ENCODE measurements around the gene MLLT6.

DNA sequence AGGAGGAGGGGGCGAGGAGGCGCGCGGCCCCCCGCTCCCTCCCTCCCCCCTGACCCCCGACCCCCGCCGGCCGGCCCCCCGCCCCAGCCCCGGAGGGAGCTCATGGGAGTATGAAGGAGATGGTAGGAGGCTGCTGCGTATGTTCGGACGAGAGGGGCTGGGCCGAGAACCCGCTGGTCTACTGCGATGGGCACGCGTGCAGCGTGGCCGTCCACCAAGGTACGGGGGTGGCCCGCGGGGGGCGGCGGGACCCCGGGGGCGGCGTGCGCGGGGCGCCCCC, 390 bp downstream of the MLLT6 start:
- no peak for TF ChIP-seq EZH2phosphoT487 (IDR thresholded peaks at IDR 0.05; ENCODE audit: borderline replicate concordance, low read length)
- TF ChIP-seq EZH2 (IDR thresholded peaks at IDR 0.05; ENCODE audit: low read length, unreplicated experiment): no peak
- TF ChIP-seq, protein P1, sequence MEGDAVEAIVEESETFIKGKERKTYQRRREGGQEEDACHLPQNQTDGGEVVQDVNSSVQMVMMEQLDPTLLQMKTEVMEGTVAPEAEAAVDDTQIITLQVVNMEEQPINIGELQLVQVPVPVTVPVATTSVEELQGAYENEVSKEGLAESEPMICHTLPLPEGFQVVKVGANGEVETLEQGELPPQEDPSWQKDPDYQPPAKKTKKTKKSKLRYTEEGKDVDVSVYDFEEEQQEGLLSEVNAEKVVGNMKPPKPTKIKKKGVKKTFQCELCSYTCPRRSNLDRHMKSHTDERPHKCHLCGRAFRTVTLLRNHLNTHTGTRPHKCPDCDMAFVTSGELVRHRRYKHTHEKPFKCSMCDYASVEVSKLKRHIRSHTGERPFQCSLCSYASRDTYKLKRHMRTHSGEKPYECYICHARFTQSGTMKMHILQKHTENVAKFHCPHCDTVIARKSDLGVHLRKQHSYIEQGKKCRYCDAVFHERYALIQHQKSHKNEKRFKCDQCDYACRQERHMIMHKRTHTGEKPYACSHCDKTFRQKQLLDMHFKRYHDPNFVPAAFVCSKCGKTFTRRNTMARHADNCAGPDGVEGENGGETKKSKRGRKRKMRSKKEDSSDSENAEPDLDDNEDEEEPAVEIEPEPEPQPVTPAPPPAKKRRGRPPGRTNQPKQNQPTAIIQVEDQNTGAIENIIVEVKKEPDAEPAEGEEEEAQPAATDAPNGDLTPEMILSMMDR (conservative IDR thresholded peaks at IDR 0.05; ENCODE audit: low read depth, low read length): no peak
